HepG2 (cell line): ENCODE data around the gene TH. TPM values are rescaled to one million over a fixed set of nuclear protein-coding genes. Genes with fewer than 3 reads are reported as not detected.

ENCODE experiments used
- ATAC-seq: fragments of 200-7000 bp; cut with Tn5 transposase; 3 replicates; pipeline ENCODE4 v1.9.1; 2020; ENCODE audit warnings: mild to moderate bottlenecking, moderate library complexity
- BruUV-seq: library from RNA; stranded (reverse); fragments of 400-500 nt; replicated peaks from 2 replicates; lab custom pipeline; 2021; lab: Mats Ljungman, UMichigan
- CTCF ChIA-PET: fragments of 300-600 bp; formaldehyde crosslinking; extraction: SDS; loops from one replicate; lab custom pipeline; 2021; ENCODE audit warnings: low total read pairs, inconsistent platforms, low intra/inter-chr PET ratio; lab: Yijun Ruan, JAX
- POLR2A ChIA-PET: fragments of 350-600 bp; sonication (Branson Sonifier 250); formaldehyde crosslinking; loops from one replicate; lab custom pipeline; 2020; ENCODE audit warnings: antibody characterized with exemption, inconsistent platforms; lab: Yijun Ruan, JAX
- DNase-seq: peaks from one replicate; pipeline ENCODE4 v3.0.0-alpha.2; 2015; ENCODE audit warnings: low spot score
- FAIRE-seq: peaks from 3 replicates; lab custom pipeline; 2011; peaks lifted over from hg19 to GRCh38; lab: Jason Lieb, UNC
- H2AFZ ChIP-seq: one replicate; pipeline ENCODE4 v1.6.1; 2011; ENCODE audit warnings: low read length, inconsistent platforms
- H3K27ac ChIP-seq: fragments of 300-600 bp; 3 replicates; pipeline ENCODE4 v1.8.0; 2011; ENCODE audit warnings: mixed run types, mild to moderate bottlenecking, mixed read lengths, low read length, inconsistent platforms; ENCODE audit not compliant: insufficient read depth; ENCODE audit errors: extremely low read length
- H3K27me3 ChIP-seq, 2 experiments: fragments of 200-600 bp in 1 of 2; 2 replicates in 1 of 2; 3 replicates in 1 of 2; pipeline versions ENCODE4 v1.6.0 to v1.8.0; 2011; ENCODE audit warnings: low read length in 2 of 2, mild to moderate bottlenecking in 2 of 2, moderate library complexity in 2 of 2, inconsistent platforms in 1 of 2; ENCODE audit not compliant: insufficient read depth in 2 of 2, control insufficient read depth in 1 of 2
- H3K36me3 ChIP-seq, 2 experiments: fragments of 200-600 bp in 1 of 2; replicated peaks in 1 of 2; 2 replicates in 1 of 2; 3 replicates in 1 of 2; pipeline versions ENCODE4 v1.5.1 to v1.8.0; 2011; ENCODE audit warnings: low read length in 2 of 2, inconsistent platforms in 1 of 2; ENCODE audit not compliant: insufficient read depth in 2 of 2, control insufficient read depth in 1 of 2
- H3K4me1 ChIP-seq: 2 replicates; pipeline ENCODE4 v1.5.1; 2012; ENCODE audit warnings: low read length, inconsistent platforms; ENCODE audit not compliant: insufficient read depth
- H3K4me2 ChIP-seq: 2 replicates; pipeline ENCODE4 v1.6.0; 2011; ENCODE audit warnings: low read depth, low read length, inconsistent platforms
- H3K4me3 ChIP-seq, 3 experiments: fragments of 200-600 bp in 1 of 3; sonication (generic), shearing (Covaris generic) in 1 of 3; replicated peaks in 1 of 3; 2 replicates each; pipeline ENCODE4 v1.5.1; 2011 to 2016; ENCODE audit warnings: low read length in 3 of 3, inconsistent platforms in 2 of 3, low read depth in 2 of 3, mild to moderate bottlenecking in 2 of 3, control low read depth in 1 of 3, mixed read lengths in 1 of 3; ENCODE audit not compliant: insufficient read depth in 1 of 3
- H3K79me2 ChIP-seq: one replicate; pipeline ENCODE4 v1.6.1; 2011; ENCODE audit warnings: low read length, inconsistent platforms; ENCODE audit not compliant: insufficient read depth
- H3K9ac ChIP-seq: 2 replicates; pipeline ENCODE4 v1.6.0; 2011; ENCODE audit warnings: mild to moderate bottlenecking, low read depth, low read length, inconsistent platforms; ENCODE audit not compliant: insufficient read depth
- H3K9me3 ChIP-seq: 2 replicates; pipeline ENCODE4 v1.5.1; 2012; ENCODE audit warnings: mild to moderate bottlenecking, low read length
- H4K20me1 ChIP-seq: 2 replicates; pipeline ENCODE4 v1.6.0; 2011; ENCODE audit warnings: inconsistent platforms, mild to moderate bottlenecking, low read length, moderate library complexity; ENCODE audit not compliant: insufficient read depth
- RFX3 ChIP-seq: IDR thresholded peaks from 2 replicates; pipeline ENCODE4 v1.6.1; 2016; ENCODE audit warnings: missing biosample characterization, missing genetic modification reagents
- TSC22D2 ChIP-seq: sonication (generic); formaldehyde crosslinking; IDR thresholded peaks from 2 replicates; pipeline ENCODE4 v1.5.1; 2020; ENCODE audit warnings: missing genetic modification reagents, mild to moderate bottlenecking, borderline replicate concordance
- XBP1 ChIP-seq: sonication (generic); formaldehyde crosslinking; IDR thresholded peaks from 2 replicates; pipeline ENCODE4 v1.5.0; 2020; ENCODE audit warnings: missing genetic modification reagents
- ZBTB1 ChIP-seq: sonication (generic); formaldehyde crosslinking; IDR thresholded peaks from 2 replicates; pipeline ENCODE4 v1.4.0; 2020; ENCODE audit warnings: missing genetic modification reagents, borderline replicate concordance
- ZNF235 ChIP-seq: sonication (generic); formaldehyde crosslinking; IDR thresholded peaks from 2 replicates; pipeline ENCODE4 v1.8.1; 2023; ENCODE audit warnings: mild to moderate bottlenecking, missing genetic modification reagents, borderline replicate concordance
- ZNF747 ChIP-seq: sonication (generic); formaldehyde crosslinking; IDR thresholded peaks from 2 replicates; pipeline ENCODE4 v1.8.1; 2023; ENCODE audit warnings: missing genetic modification reagents, mild to moderate bottlenecking, borderline replicate concordance
- WGBS: methylation state at CpG from one replicate; pipeline ENCODE4 v1.1.6; 2017; ENCODE audit warnings: low lambda C conversion rate; 5-methylcytosine and 5-hydroxymethylcytosine counted together
- in situ Hi-C: cut with HindIII; loops from 2 replicates; pipeline ENCODE4 v1.10.0; 2017; ENCODE audit warnings: low pct_unique_long_range_greater_than_20kb; ENCODE audit not compliant: extremely low pct_ligation_motif_present
- intact Hi-C: fragments of 100-400 bp; cut with micrococcal nuclease; formaldehyde crosslinking; loops from one replicate; pipeline ENCODE4 v1.10.0; 2022; ENCODE audit not compliant: unreplicated experiment
- polyA plus RNA-seq, 8 experiments: library from polyadenylated mRNA; depleted of rRNA in 3 of 8; stranded (reverse) in 7 of 8; unstranded in 1 of 8; fragments of >200 nt; fragmentation: Illumina TruSeq in 4 of 8; extraction: Trizol in 4 of 8; gene quantifications; 2 replicates each; pipeline versions ENCODE4 v1.2.1 to v1.2.3, GENCODE V29; 2011 to 2016; ENCODE audit warnings: low read depth in 4 of 8, missing spikeins in 1 of 8, mixed read lengths in 1 of 8; ENCODE audit not compliant: insufficient read depth in 1 of 8
- total RNA-seq, 5 experiments: library from RNA; depleted of rRNA; stranded (reverse); fragments of >200 nt; fragmentation: Illumina TruSeq; extraction: Trizol; gene quantifications; 2 replicates each; pipeline ENCODE4 v1.2.3, GENCODE V29; 2016; ENCODE audit warnings: low read depth in 1 of 5
- TF ChIP-seq, protein P1 (sequence below): fragments of 450-650 bp; IDR thresholded peaks from 2 replicates; pipeline ENCODE4 v1.6.1; 2016
- TF ChIP-seq, protein P2 (sequence below): IDR thresholded peaks from 2 replicates; pipeline ENCODE4 v1.6.1; 2018; ENCODE audit warnings: missing genetic modification reagents, mild to moderate bottlenecking, missing compliant biosample characterization
- TF ChIP-seq, protein P3 (sequence below): sonication (generic); formaldehyde crosslinking; IDR thresholded peaks from 2 replicates; pipeline ENCODE4 v1.4.0; 2020; ENCODE audit warnings: mild to moderate bottlenecking, missing genetic modification reagents

The TH gene
- total and polyA plus RNA-seq, 2 of the 13 experiments (the other 11 are each of a cell fraction or from before 2014, with no cell fraction given) = 0.36 TPM; not detected in 1

DNA sequence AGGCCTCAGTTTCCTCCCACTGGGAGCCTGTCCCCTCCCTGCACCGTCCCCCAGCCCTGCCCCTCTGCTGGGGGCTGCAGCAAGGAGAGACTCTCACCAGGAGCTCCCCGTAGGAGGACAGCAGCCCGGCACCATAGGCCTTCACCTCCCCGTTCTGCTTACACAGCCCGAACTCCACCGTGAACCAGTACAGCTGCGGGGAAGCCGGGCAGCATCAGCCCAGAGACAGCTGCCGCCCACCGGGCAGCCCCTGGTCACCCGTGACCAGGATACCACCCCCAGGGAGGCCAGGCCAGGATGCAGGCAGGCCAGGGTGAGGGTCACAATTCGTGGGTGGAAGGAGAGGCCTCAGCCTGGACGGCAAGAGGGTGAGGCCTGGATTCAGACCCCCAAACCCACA lies 6.0 kb downstream of the TH start:
- Histone ChIP-seq H3K9ac (no peak overlapping the region), H3K9me3 (no peaks in the 10 kb centered on the region), H4K20me1 (no peaks in the 10 kb centered on the region), H3K79me2 (no peaks in the 10 kb centered on the region), H3K4me1 (0 out of 2 replicates have a peak, but pooled peaks cover 10% of the 10 kb centered on the region), H3K4me3 (no peak overlapping the region), H3K4me2 (no peak overlapping the region), H2AFZ (no peak overlapping the region), H3K27ac (no peak overlapping the region), H3K27me3 (peaks cover 38 to 86% of the 10 kb centered on the region in 2 experiments), H3K36me3 (no peaks in the 10 kb centered on the region)
- TF ChIP-seq ZNF235 (CRISPR knock-in tag) = no peak
- no peak for TF ChIP-seq ZNF747 (CRISPR knock-in tag)
- TF ChIP-seq, protein P1, sequence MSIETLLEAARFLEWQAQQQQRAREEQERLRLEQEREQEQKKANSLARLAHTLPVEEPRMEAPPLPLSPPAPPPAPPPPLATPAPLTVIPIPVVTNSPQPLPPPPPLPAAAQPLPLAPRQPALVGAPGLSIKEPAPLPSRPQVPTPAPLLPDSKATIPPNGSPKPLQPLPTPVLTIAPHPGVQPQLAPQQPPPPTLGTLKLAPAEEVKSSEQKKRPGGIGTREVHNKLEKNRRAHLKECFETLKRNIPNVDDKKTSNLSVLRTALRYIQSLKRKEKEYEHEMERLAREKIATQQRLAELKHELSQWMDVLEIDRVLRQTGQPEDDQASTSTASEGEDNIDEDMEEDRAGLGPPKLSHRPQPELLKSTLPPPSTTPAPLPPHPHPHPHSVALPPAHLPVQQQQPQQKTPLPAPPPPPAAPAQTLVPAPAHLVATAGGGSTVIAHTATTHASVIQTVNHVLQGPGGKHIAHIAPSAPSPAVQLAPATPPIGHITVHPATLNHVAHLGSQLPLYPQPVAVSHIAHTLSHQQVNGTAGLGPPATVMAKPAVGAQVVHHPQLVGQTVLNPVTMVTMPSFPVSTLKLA = no peak
- TF ChIP-seq, protein P2, sequence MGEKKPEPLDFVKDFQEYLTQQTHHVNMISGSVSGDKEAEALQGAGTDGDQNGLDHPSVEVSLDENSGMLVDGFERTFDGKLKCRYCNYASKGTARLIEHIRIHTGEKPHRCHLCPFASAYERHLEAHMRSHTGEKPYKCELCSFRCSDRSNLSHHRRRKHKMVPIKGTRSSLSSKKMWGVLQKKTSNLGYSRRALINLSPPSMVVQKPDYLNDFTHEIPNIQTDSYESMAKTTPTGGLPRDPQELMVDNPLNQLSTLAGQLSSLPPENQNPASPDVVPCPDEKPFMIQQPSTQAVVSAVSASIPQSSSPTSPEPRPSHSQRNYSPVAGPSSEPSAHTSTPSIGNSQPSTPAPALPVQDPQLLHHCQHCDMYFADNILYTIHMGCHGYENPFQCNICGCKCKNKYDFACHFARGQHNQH (CRISPR knock-in tag) = no peak
- TF ChIP-seq XBP1 = no peak
- TF ChIP-seq ZBTB1 (CRISPR knock-in tag) = no peak
- TF ChIP-seq TSC22D2 (CRISPR knock-in tag) = no peak
- TF ChIP-seq, protein P3, sequence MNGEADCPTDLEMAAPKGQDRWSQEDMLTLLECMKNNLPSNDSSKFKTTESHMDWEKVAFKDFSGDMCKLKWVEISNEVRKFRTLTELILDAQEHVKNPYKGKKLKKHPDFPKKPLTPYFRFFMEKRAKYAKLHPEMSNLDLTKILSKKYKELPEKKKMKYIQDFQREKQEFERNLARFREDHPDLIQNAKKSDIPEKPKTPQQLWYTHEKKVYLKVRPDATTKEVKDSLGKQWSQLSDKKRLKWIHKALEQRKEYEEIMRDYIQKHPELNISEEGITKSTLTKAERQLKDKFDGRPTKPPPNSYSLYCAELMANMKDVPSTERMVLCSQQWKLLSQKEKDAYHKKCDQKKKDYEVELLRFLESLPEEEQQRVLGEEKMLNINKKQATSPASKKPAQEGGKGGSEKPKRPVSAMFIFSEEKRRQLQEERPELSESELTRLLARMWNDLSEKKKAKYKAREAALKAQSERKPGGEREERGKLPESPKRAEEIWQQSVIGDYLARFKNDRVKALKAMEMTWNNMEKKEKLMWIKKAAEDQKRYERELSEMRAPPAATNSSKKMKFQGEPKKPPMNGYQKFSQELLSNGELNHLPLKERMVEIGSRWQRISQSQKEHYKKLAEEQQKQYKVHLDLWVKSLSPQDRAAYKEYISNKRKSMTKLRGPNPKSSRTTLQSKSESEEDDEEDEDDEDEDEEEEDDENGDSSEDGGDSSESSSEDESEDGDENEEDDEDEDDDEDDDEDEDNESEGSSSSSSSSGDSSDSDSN (CRISPR knock-in tag) = no peak
- no peak for TF ChIP-seq RFX3
- no peak for ATAC-seq
- DNase-seq = no peak
- POLR2A ChIA-PET = no interaction called here
- intact Hi-C loops (no loop called here), in situ Hi-C loops (no loop called here)
- BruUV-seq = no TSS peak
- no peak for FAIRE-seq
- CTCF ChIA-PET = interaction anchor here (1.6 to 1.9 kb wide), 2 partner anchors 134 to 254 kb away, joined by 5 to 14 read pairs; no protein-coding TSS in a partner anchor
- 23% methylated on average over 8 of the region's 13 CpGs for WGBS
